ENCODE data around the gene ZNF536. TPM values are rescaled to one million over a fixed set of nuclear protein-coding genes. Genes with fewer than 3 reads are reported as not detected.
"Not testable (repeated sequence)": the region's sequence is repeated elsewhere in the genome, so short reads cannot be mapped to it uniquely, and the experiment has no call there.

ZNF536 gene
- total RNA-seq, 2 donors from 2014 or later = not detected

GRCh38 chr19:30492586-30493270 is 120.5 kb downstream of the ZNF536 start:
- Mint-ChIP-seq H3K4me3 (no peak overlapping the region), H3K36me3 (ENCODE audit: low read depth) (no peaks in the 10 kb centered on the region), H3K4me1 (no peaks in the 10 kb centered on the region), H3K9me3 (no peaks in the 10 kb centered on the region), H3K27me3 (peaks cover 28% of the 10 kb centered on the region), H3K27ac (no peak overlapping the region)
- no peak for ATAC-seq (replicated peaks)

GRCh38 chr19:30497034-30497433 is 124.8 kb downstream of the ZNF536 start:
- ATAC-seq (replicated peaks) = no peak
- no peaks in the 10 kb centered on the region for H3K4me1 Mint-ChIP-seq
- H3K9me3 Mint-ChIP-seq = no peaks in the 10 kb centered on the region
- no peak overlapping the region for H3K27ac Mint-ChIP-seq
- peaks cover 15% of the 10 kb centered on the region for H3K27me3 Mint-ChIP-seq
- no peaks in the 10 kb centered on the region for H3K36me3 Mint-ChIP-seq (ENCODE audit: low read depth)
- H3K4me3 Mint-ChIP-seq = no peak overlapping the region

GRCh38 chr19:30498085-30498484 is 125.9 kb downstream of the ZNF536 start:
- H3K9me3 Mint-ChIP-seq; ATAC-seq (replicated peaks); H3K36me3 Mint-ChIP-seq (ENCODE audit: low read depth); H3K4me1 Mint-ChIP-seq; H3K27ac Mint-ChIP-seq; H3K4me3 Mint-ChIP-seq: not testable (repeated sequence)
- H3K27me3 Mint-ChIP-seq = peaks cover 14% of the 10 kb centered on the region

- H3K4me3 Mint-ChIP-seq = no peak overlapping the region
- no peaks in the 10 kb centered on the region for H3K4me1 Mint-ChIP-seq
- H3K27me3 Mint-ChIP-seq = peaks cover 14% of the 10 kb centered on the region
- no peaks in the 10 kb centered on the region for H3K36me3 Mint-ChIP-seq (ENCODE audit: low read depth)
- ATAC-seq (replicated peaks) = no peak
- no peak overlapping the region for H3K27ac Mint-ChIP-seq
- no peaks in the 10 kb centered on the region for H3K9me3 Mint-ChIP-seq
Observed at GRCh38 chr19:30498707-30499106, 126.5 kb downstream of the ZNF536 start.

GRCh38 chr19:30504272-30504671 is 132.1 kb downstream of the ZNF536 start:
- H3K36me3 Mint-ChIP-seq (ENCODE audit: low read depth) = no peaks in the 10 kb centered on the region
- no peak for ATAC-seq (replicated peaks)
- no peaks in the 10 kb centered on the region for H3K9me3 Mint-ChIP-seq
- peaks cover 9% of the 10 kb centered on the region for H3K27me3 Mint-ChIP-seq
- no peak overlapping the region for H3K4me3 Mint-ChIP-seq
- no peak overlapping the region for H3K27ac Mint-ChIP-seq
- H3K4me1 Mint-ChIP-seq = no peaks in the 10 kb centered on the region

GRCh38 chr19:30512176-30513081 is 140.2 kb downstream of the ZNF536 start:
- Mint-ChIP-seq H3K9me3 (no peaks in the 10 kb centered on the region), H3K4me3 (no peak overlapping the region), H3K36me3 (ENCODE audit: low read depth) (no peaks in the 10 kb centered on the region), H3K4me1 (no peaks in the 10 kb centered on the region), H3K27me3 (no peaks in the 10 kb centered on the region), H3K27ac (no peak overlapping the region)
- no peak for ATAC-seq (replicated peaks)

GRCh38 chr19:30513082-30513411 is 140.9 kb downstream of the ZNF536 start:
- H3K4me1 Mint-ChIP-seq = no peaks in the 10 kb centered on the region
- H3K4me3 Mint-ChIP-seq = no peak overlapping the region
- H3K9me3 Mint-ChIP-seq = no peaks in the 10 kb centered on the region
- no peak for ATAC-seq (replicated peaks)
- no peaks in the 10 kb centered on the region for H3K27me3 Mint-ChIP-seq
- no peak overlapping the region for H3K27ac Mint-ChIP-seq
- no peaks in the 10 kb centered on the region for H3K36me3 Mint-ChIP-seq (ENCODE audit: low read depth)

- H3K27ac Mint-ChIP-seq = no peak overlapping the region
- H3K27me3 Mint-ChIP-seq = peaks cover 3% of the 10 kb centered on the region
- no peaks in the 10 kb centered on the region for H3K9me3 Mint-ChIP-seq
Observed at GRCh38 chr19:30516111-30516510, 143.9 kb downstream of the ZNF536 start.

GRCh38 chr19:30516531-30516930 is 144.3 kb downstream of the ZNF536 start:
- Mint-ChIP-seq H3K27me3 (peaks cover 3% of the 10 kb centered on the region), H3K9me3 (no peaks in the 10 kb centered on the region)
- no peak for ATAC-seq (replicated peaks)

More at GRCh38 chr19:30516111-30516510, 143.9 kb downstream of the ZNF536 start:
- ATAC-seq (replicated peaks) = no peak
- H3K4me3 Mint-ChIP-seq = no peak overlapping the region
- H3K4me1 Mint-ChIP-seq = no peaks in the 10 kb centered on the region
- H3K36me3 Mint-ChIP-seq (ENCODE audit: low read depth) = no peaks in the 10 kb centered on the region

GRCh38 chr19:30518965-30519606 is 146.9 kb downstream of the ZNF536 start:
- H3K27ac Mint-ChIP-seq = no peak overlapping the region
- H3K9me3 Mint-ChIP-seq = no peaks in the 10 kb centered on the region
- H3K36me3 Mint-ChIP-seq (ENCODE audit: low read depth) = no peaks in the 10 kb centered on the region
- no peak for ATAC-seq (replicated peaks)
- H3K27me3 Mint-ChIP-seq = peaks cover 3% of the 10 kb centered on the region
- H3K4me1 Mint-ChIP-seq = no peaks in the 10 kb centered on the region
- H3K4me3 Mint-ChIP-seq = no peak overlapping the region

More at GRCh38 chr19:30516531-30516930, 144.3 kb downstream of the ZNF536 start:
- Mint-ChIP-seq H3K4me1 (no peaks in the 10 kb centered on the region), H3K4me3 (no peak overlapping the region), H3K36me3 (ENCODE audit: low read depth) (no peaks in the 10 kb centered on the region), H3K27ac (no peak overlapping the region)

- H3K9me3 Mint-ChIP-seq = no peaks in the 10 kb centered on the region
Observed at GRCh38 chr19:30519607-30520205, 147.5 kb downstream of the ZNF536 start.

GRCh38 chr19:30520735-30521479 is 148.7 kb downstream of the ZNF536 start:
- no peak overlapping the region for H3K4me3 Mint-ChIP-seq
- H3K4me1 Mint-ChIP-seq = no peaks in the 10 kb centered on the region
- no peak for ATAC-seq (replicated peaks)
- peaks cover 9% of the 10 kb centered on the region for H3K27me3 Mint-ChIP-seq
- no peaks in the 10 kb centered on the region for H3K9me3 Mint-ChIP-seq
- no peak overlapping the region for H3K27ac Mint-ChIP-seq
- no peaks in the 10 kb centered on the region for H3K36me3 Mint-ChIP-seq (ENCODE audit: low read depth)

More at GRCh38 chr19:30519607-30520205, 147.5 kb downstream of the ZNF536 start:
- Mint-ChIP-seq H3K4me3 (no peak overlapping the region), H3K27me3 (peaks cover 3% of the 10 kb centered on the region), H3K36me3 (ENCODE audit: low read depth) (no peaks in the 10 kb centered on the region), H3K4me1 (no peaks in the 10 kb centered on the region), H3K27ac (no peak overlapping the region)
- no peak for ATAC-seq (replicated peaks)

GRCh38 chr19:30521937-30522336 is 149.8 kb downstream of the ZNF536 start:
- no peak for ATAC-seq (replicated peaks)
- Mint-ChIP-seq H3K4me1 (no peaks in the 10 kb centered on the region), H3K4me3 (no peak overlapping the region), H3K9me3 (no peaks in the 10 kb centered on the region), H3K36me3 (ENCODE audit: low read depth) (no peaks in the 10 kb centered on the region), H3K27me3 (peaks cover 9% of the 10 kb centered on the region), H3K27ac (no peak overlapping the region)

GRCh38 chr19:30522341-30522740 is 150.2 kb downstream of the ZNF536 start:
- H3K27ac Mint-ChIP-seq = no peak overlapping the region
- no peak for ATAC-seq (replicated peaks)
- H3K9me3 Mint-ChIP-seq = no peaks in the 10 kb centered on the region
- H3K27me3 Mint-ChIP-seq = peaks cover 9% of the 10 kb centered on the region
- H3K4me3 Mint-ChIP-seq = no peak overlapping the region
- H3K36me3 Mint-ChIP-seq (ENCODE audit: low read depth) = no peaks in the 10 kb centered on the region
- H3K4me1 Mint-ChIP-seq = no peaks in the 10 kb centered on the region
